ENCODE results near the gene PADI3.

- no peak for TF ChIP-seq POLR2A (IDR thresholded peaks at IDR 0.05; ENCODE audit: extremely low read depth, insufficient read length)
- TF ChIP-seq CTCF (IDR thresholded peaks at IDR 0.05; ENCODE audit: low read depth, low read length) = no peak
- TF ChIP-seq MYC (IDR thresholded peaks at IDR 0.05; ENCODE audit: low read depth, low read length) = no peak
- TF ChIP-seq MAX (IDR thresholded peaks at IDR 0.05; ENCODE audit: low read depth, low read length) = no peak
Observed at GRCh38 chr1:17237561-17237903, 11.4 kb upstream of the PADI3 start.
